T-helper 2 cell treated with Interferon-gamma antibody and Interleukin-4, amounts not matched to agents 5 μg/mL and 100 μg/mL, for 36 hours (primary cell): ENCODE measurements around the gene OAF.

Source experiments
- DNase-seq: peaks from one replicate; pipeline ENCODE4 v3.0.0; 2021; ENCODE audit warnings: low spot score
- H3K27ac Mint-ChIP-seq: one replicate; pipeline ENCODE4 v1.8.0; 2021; ENCODE audit warnings: mild to moderate bottlenecking, mixed read lengths
- H3K27me3 Mint-ChIP-seq: one replicate; pipeline ENCODE4 v1.8.0; 2021; ENCODE audit warnings: low read depth, mixed read lengths
- H3K36me3 Mint-ChIP-seq: one replicate; pipeline ENCODE4 v1.8.0; 2021; ENCODE audit warnings: low read depth, mixed read lengths
- H3K4me1 Mint-ChIP-seq: one replicate; pipeline ENCODE4 v1.8.0; 2021; ENCODE audit warnings: low read depth, mixed read lengths
- H3K4me3 Mint-ChIP-seq: one replicate; pipeline ENCODE4 v1.8.0; 2022; ENCODE audit warnings: mild to moderate bottlenecking, moderate library complexity, mixed read lengths
- H3K9me3 Mint-ChIP-seq: one replicate; pipeline ENCODE4 v1.8.0; 2021; ENCODE audit warnings: mixed read lengths

The OAF gene

DNA sequence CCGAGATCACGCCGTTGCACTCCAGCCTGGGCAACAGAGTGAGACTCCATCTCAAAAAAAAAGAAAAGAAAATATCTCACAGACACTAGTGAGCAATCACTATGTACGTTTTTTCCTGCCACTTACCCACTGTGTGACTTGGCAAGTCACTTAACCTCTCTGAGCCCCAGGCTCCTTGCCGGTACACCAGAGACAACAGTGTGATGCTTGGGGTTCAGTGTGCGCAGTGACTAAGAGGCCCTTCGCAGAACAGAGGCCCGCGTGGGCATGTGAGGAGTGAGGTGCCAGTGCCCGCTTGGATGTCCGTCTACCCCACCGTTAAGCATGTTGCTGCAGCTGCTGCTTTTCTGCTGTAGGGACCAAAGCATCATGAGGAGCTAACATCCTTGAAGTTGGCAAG, 6.7 kb downstream of the OAF start:
- H3K36me3 Mint-ChIP-seq, result no peaks in the 10 kb centered on the region
- no peak overlapping the region for H3K27ac Mint-ChIP-seq
- DNase-seq, result no peak
- H3K27me3 Mint-ChIP-seq, result peaks cover 16% of the 10 kb centered on the region
- no peak overlapping the region for H3K4me3 Mint-ChIP-seq
- peaks cover 5% of the 10 kb centered on the region for H3K4me1 Mint-ChIP-seq
- no peaks in the 10 kb centered on the region for H3K9me3 Mint-ChIP-seq

- no peak for DNase-seq
- peaks cover 5% of the 10 kb centered on the region for H3K4me1 Mint-ChIP-seq
- H3K27ac Mint-ChIP-seq, result no peak overlapping the region
- no peaks in the 10 kb centered on the region for H3K9me3 Mint-ChIP-seq
- no peak overlapping the region for H3K4me3 Mint-ChIP-seq
- H3K36me3 Mint-ChIP-seq, result no peaks in the 10 kb centered on the region
- H3K27me3 Mint-ChIP-seq, result peaks cover 12% of the 10 kb centered on the region
These were observed 7.3 kb downstream of the OAF start for GRCh38 chr11:120217941-120218694.

- no peaks in the 10 kb centered on the region for H3K36me3 Mint-ChIP-seq
- peaks cover 11% of the 10 kb centered on the region for H3K27me3 Mint-ChIP-seq
- no peaks in the 10 kb centered on the region for H3K9me3 Mint-ChIP-seq
- no peak overlapping the region for H3K4me3 Mint-ChIP-seq
- DNase-seq, result no peak
- no peak overlapping the region for H3K27ac Mint-ChIP-seq
- H3K4me1 Mint-ChIP-seq, result peaks cover 5% of the 10 kb centered on the region
These were observed 7.8 kb downstream of the OAF start for GRCh38 chr11:120218695-120219033.

- Mint-ChIP-seq H3K4me1 (peaks cover 5% of the 10 kb centered on the region), H3K27me3 (peaks cover 6% of the 10 kb centered on the region), H3K4me3 (no peak overlapping the region), H3K36me3 (no peaks in the 10 kb centered on the region), H3K27ac (no peak overlapping the region), H3K9me3 (no peaks in the 10 kb centered on the region)
- no peak for DNase-seq
These were observed 8.6 kb downstream of the OAF start for GRCh38 chr11:120219232-120219937.

- Mint-ChIP-seq H3K4me3 (no peak overlapping the region), H3K4me1 (peaks cover 5% of the 10 kb centered on the region), H3K36me3 (no peaks in the 10 kb centered on the region), H3K9me3 (no peaks in the 10 kb centered on the region), H3K27ac (no peak overlapping the region), H3K27me3 (peaks cover 11% of the 10 kb centered on the region)
- DNase-seq, result no peak
These were observed 9.3 kb downstream of the OAF start for GRCh38 chr11:120219938-120220746.

- DNase-seq, result no peak
- Mint-ChIP-seq H3K4me1 (peaks cover 5% of the 10 kb centered on the region), H3K9me3 (no peaks in the 10 kb centered on the region), H3K36me3 (no peaks in the 10 kb centered on the region), H3K27me3 (peaks cover 14% of the 10 kb centered on the region), H3K27ac (no peak overlapping the region), H3K4me3 (no peak overlapping the region)
These were observed 9.9 kb downstream of the OAF start for GRCh38 chr11:120220747-120221037.

DNA sequence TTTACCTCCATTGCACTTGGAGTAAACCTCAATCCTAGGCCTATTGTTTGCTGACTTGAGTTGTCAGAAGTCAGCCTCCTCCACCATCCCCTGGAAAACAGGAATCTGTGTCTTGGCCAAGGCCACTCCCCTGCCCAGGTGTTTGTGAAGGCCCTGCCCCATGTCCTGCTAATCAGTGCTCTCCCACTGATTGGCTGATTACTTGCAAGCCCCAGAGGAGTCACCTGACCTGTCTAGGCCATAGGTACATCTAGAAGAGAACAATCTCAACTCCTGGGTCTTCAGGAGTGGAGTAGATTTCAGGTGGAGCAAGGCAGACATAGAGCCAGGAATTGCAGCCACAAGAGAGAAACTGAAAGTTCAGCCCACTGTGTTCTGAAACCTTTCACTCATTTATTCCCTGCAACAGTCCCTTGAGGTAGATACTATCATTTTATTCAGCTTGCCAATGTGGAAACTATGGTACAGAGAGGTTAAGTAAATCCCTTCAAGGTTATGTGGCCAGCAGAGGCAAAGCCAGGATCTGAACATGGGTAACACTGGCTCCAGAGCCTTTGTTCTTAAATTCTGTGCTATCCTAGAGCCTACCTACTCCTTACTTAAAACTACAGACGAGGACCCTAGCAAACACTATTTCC, 10.4 kb downstream of the OAF start:
- H3K27me3 Mint-ChIP-seq, result peaks cover 17% of the 10 kb centered on the region
- H3K9me3 Mint-ChIP-seq, result no peaks in the 10 kb centered on the region
- no peak overlapping the region for H3K27ac Mint-ChIP-seq
- DNase-seq, result no peak
- H3K4me3 Mint-ChIP-seq, result no peak overlapping the region
- no peaks in the 10 kb centered on the region for H3K36me3 Mint-ChIP-seq
- H3K4me1 Mint-ChIP-seq, result peaks cover 5% of the 10 kb centered on the region

- no peak for DNase-seq
- H3K36me3 Mint-ChIP-seq, result no peaks in the 10 kb centered on the region
- no peak overlapping the region for H3K4me3 Mint-ChIP-seq
- H3K27me3 Mint-ChIP-seq, result peaks cover 17% of the 10 kb centered on the region
- H3K9me3 Mint-ChIP-seq, result no peaks in the 10 kb centered on the region
- H3K4me1 Mint-ChIP-seq, result peaks cover 5% of the 10 kb centered on the region
- no peak overlapping the region for H3K27ac Mint-ChIP-seq
These were observed 12.1 kb downstream of the OAF start for GRCh38 chr11:120222916-120223315.

GRCh38 chr11:120223793-120224192, 13.0 kb downstream of the OAF start:
- no peaks in the 10 kb centered on the region for H3K36me3 Mint-ChIP-seq
- no peak for DNase-seq
- no peaks in the 10 kb centered on the region for H3K9me3 Mint-ChIP-seq
- H3K27me3 Mint-ChIP-seq, result peaks cover 17% of the 10 kb centered on the region
- peaks cover 5% of the 10 kb centered on the region for H3K4me1 Mint-ChIP-seq
- no peak overlapping the region for H3K4me3 Mint-ChIP-seq
- no peak overlapping the region for H3K27ac Mint-ChIP-seq

DNA sequence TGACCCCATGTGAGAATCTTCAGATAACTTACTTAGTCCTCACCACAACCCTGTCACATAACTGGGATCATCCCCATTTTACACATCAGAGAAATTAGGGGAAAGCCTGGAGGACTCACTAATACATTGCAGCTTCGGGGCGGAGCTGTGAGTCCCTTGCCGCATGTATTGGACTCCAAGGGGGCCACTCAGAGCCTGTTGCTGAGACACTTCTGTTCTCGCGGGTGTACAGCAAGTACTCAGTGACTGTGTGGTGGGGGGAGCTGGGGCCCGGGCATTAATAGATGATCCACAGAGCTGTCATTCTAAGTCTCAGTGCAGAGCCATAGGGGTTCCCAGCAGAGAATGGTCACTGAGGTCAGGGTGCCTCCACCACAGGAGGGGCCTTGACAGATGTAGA, 13.5 kb downstream of the OAF start:
- H3K36me3 Mint-ChIP-seq, result no peaks in the 10 kb centered on the region
- no peak overlapping the region for H3K27ac Mint-ChIP-seq
- DNase-seq, result no peak
- H3K9me3 Mint-ChIP-seq, result no peaks in the 10 kb centered on the region
- no peak overlapping the region for H3K4me3 Mint-ChIP-seq
- H3K27me3 Mint-ChIP-seq, result peaks cover 17% of the 10 kb centered on the region
- H3K4me1 Mint-ChIP-seq, result peaks cover 5% of the 10 kb centered on the region

DNA sequence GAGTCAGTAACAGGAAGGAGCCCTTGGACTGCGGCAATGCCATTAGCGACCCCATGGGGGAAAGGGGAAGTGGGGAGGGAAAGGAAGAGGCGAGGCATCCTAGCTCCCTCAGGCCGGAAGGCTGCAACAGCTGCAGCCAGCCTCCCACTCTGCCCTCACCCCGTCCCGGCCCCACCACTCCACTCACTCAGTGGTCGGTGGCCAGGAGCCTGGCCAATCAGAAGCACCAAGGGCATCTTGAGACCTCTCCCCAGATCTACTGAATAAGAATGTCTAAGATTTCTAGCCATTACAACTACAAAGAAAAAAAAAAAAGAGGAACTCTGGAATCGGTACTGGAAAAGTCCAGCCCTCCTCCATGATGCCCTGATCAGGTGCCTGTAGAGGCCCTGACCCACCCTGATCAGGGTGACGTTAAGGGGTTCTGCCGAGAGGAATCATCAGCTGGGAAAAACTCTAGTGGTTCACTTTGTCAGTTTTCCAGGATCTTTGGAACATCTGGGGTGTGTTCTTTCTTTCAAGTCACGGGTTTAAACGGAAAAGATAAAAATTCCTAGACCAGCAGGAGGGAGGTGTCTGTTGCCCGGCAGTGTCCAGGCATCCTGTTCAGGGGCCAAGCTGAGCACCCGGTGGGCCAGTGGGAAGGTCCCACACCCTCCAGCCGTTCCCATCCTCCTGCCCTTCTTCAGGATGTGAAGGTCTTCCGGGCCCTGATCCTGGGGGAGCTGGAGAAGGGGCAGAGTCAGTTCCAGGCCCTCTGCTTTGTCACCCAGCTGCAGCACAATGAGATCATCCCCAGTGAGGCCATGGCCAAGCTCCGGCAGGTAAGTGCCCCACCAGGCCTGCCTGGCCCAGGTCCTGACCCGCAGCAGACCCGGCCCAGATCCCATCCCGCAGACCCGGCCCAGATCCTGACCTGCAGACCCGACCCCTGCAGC, 14.4 kb downstream of the OAF start:
- Mint-ChIP-seq H3K4me1 (peaks cover 5% of the 10 kb centered on the region), H3K9me3 (no peaks in the 10 kb centered on the region), H3K4me3 (no peak overlapping the region), H3K27ac (no peak overlapping the region), H3K36me3 (no peaks in the 10 kb centered on the region), H3K27me3 (peaks cover 17% of the 10 kb centered on the region)
- no peak for DNase-seq

DNA sequence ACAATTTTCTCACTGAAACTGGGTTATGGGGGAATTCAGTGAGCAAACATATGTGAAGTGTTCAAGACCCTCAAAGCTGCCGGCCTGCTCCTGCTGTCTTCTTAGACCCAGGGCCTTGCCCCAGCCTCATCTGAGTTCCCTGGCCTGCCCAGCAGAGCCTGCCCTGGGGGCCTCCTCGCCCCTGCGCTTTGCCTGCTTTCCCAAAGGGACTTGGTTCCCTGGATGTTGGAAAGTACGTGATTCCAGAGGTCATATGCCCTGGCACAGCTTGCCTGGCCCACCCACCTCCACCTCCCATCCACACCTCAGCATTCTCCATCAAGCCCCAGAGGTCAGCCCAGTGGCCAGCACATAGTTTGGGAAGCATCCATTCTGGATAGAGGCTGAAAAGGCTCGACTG, 15.4 kb downstream of the OAF start:
- H3K27ac Mint-ChIP-seq, result no peak overlapping the region
- H3K4me1 Mint-ChIP-seq, result peaks cover 4% of the 10 kb centered on the region
- H3K4me3 Mint-ChIP-seq, result no peak overlapping the region
- H3K36me3 Mint-ChIP-seq, result no peaks in the 10 kb centered on the region
- no peaks in the 10 kb centered on the region for H3K9me3 Mint-ChIP-seq
- no peak for DNase-seq
- peaks cover 17% of the 10 kb centered on the region for H3K27me3 Mint-ChIP-seq

GRCh38 chr11:120226714-120227113, 15.9 kb downstream of the OAF start:
- no peak for DNase-seq
- Mint-ChIP-seq H3K9me3 (no peaks in the 10 kb centered on the region), H3K27ac (no peak overlapping the region), H3K4me1 (no peaks in the 10 kb centered on the region), H3K27me3 (peaks cover 17% of the 10 kb centered on the region), H3K4me3 (no peak overlapping the region), H3K36me3 (no peaks in the 10 kb centered on the region)
